G401 (cell line): Measurements from ENCODE around the gene ABLIM2. TPM values are rescaled to one million over a fixed set of nuclear protein-coding genes. Genes with fewer than 3 reads are reported as not detected.
"Not testable (repeated sequence)": the region's sequence is repeated elsewhere in the genome, so short reads cannot be mapped to it uniquely, and the experiment has no call there.

Experiments used
- DNase-seq: peaks from one replicate; pipeline ENCODE4 v3.0.0-alpha.2; 2015; ENCODE audit warnings: low spot score
- in situ Hi-C: cut with HindIII; loops from 2 replicates; pipeline ENCODE4 v1.10.0; 2016; ENCODE audit warnings: low sequenced_read_pairs, mixed read lengths
- total RNA-seq: library from RNA; depleted of rRNA; stranded (reverse); fragments of >200 nt; shearing (Covaris generic); gene quantifications from 2 replicates; pipeline ENCODE4 v1.2.3, GENCODE V29; 2014; rRNA removed

The ABLIM2 gene
- total RNA-seq, 1 experiment from 2014 or later = 1.3 TPM

GRCh38 chr4:7918981-7919380 is 239.6 kb downstream of the ABLIM2 start:
- DNase-seq = no peak
- in situ Hi-C loops = no loop called here

GRCh38 chr4:7918187-7918586 is 240.4 kb downstream of the ABLIM2 start:
- in situ Hi-C loops, DNase-seq: not testable (repeated sequence)

GRCh38 chr4:7917669-7918068 is 240.9 kb downstream of the ABLIM2 start:
- in situ Hi-C loops = no loop called here

GRCh38 chr4:7915875-7916242 is 242.8 kb downstream of the ABLIM2 start:
- DNase-seq = no peak
- in situ Hi-C loops = no loop called here

More at GRCh38 chr4:7917669-7918068, 240.9 kb downstream of the ABLIM2 start:
- no peak for DNase-seq

Other genes starting within 250 kb of the ABLIM2 start
- 3.9 and 6.0 TPM in 2 replicates for gene AFAP1, start 219.0 kb downstream of the ABLIM2 start, total RNA-seq
- gene SH3TC1, start 40.5 kb upstream of the ABLIM2 start, total RNA-seq = not detected in 2 replicates
- 0.14 TPM in 1 of 2 replicates, not detected in the other for gene HTRA3, start 110.9 kb upstream of the ABLIM2 start, total RNA-seq